A673 (cell line): ENCODE measurements around the gene MAP3K13. TPM values are rescaled to one million over a fixed set of nuclear protein-coding genes. Genes with fewer than 3 reads are reported as not detected.

Experiments
- BruUV-seq: library from RNA; stranded (reverse); fragments of 400-500 nt; replicated peaks from 2 replicates; lab custom pipeline; 2021; lab: Mats Ljungman, UMichigan
- CTCF ChIA-PET: fragments of 300-600 bp; sonication (Branson Sonifier 250); formaldehyde crosslinking; loops from one replicate; lab custom pipeline; 2022; ENCODE audit warnings: antibody characterized with exemption; lab: Charles Lee
- POLR2A ChIA-PET: fragments of 300-600 bp; sonication (Branson Sonifier 250); formaldehyde crosslinking; loops from one replicate; lab custom pipeline; 2022; ENCODE audit warnings: antibody characterized with exemption; ENCODE audit not compliant: low non-redundant PET; lab: Charles Lee
- DNase-seq: peaks from one replicate; pipeline ENCODE4 v3.0.0-alpha.2; 2015; ENCODE audit warnings: low spot score
- H3K27ac ChIP-seq: fragments of 200-600 bp; sonication (generic); 2 replicates; pipeline ENCODE4 v1.5.1; 2016; ENCODE audit warnings: mixed run types, low read depth, mild to moderate bottlenecking, mixed read lengths, antibody characterized with exemption, low read length; ENCODE audit not compliant: poor library complexity, severe bottlenecking
- H3K27me3 ChIP-seq: fragments of 200-600 bp; sonication (generic); replicated peaks from 2 replicates; pipeline ENCODE4 v1.6.1; 2017; ENCODE audit warnings: mixed run types, low read depth, mild to moderate bottlenecking, mixed read lengths, antibody characterized with exemption, low read length; ENCODE audit not compliant: insufficient read depth, poor library complexity
- H3K36me3 ChIP-seq: fragments of 200-600 bp; sonication (generic); 2 replicates; pipeline ENCODE4 v1.6.1; 2016; ENCODE audit warnings: mixed run types, mild to moderate bottlenecking, mixed read lengths, antibody characterized with exemption, low read length; ENCODE audit not compliant: insufficient read depth, poor library complexity, severe bottlenecking
- H3K4me1 ChIP-seq: fragments of 200-600 bp; sonication (generic); 2 replicates; pipeline ENCODE4 v1.6.1; 2017; ENCODE audit warnings: mixed run types, mild to moderate bottlenecking, mixed read lengths, antibody characterized with exemption, low read length; ENCODE audit not compliant: insufficient read depth, poor library complexity, severe bottlenecking
- H3K4me3 ChIP-seq: fragments of 200-600 bp; sonication (generic); 2 replicates; pipeline ENCODE4 v1.5.1; 2016; ENCODE audit warnings: low read depth, mixed run types, mild to moderate bottlenecking, mixed read lengths, low read length; ENCODE audit not compliant: poor library complexity, severe bottlenecking
- H3K9me3 ChIP-seq: fragments of 200-600 bp; sonication (generic); 2 replicates; pipeline ENCODE4 v1.6.1; 2016; ENCODE audit warnings: mixed run types, low read depth, mild to moderate bottlenecking, mixed read lengths, antibody characterized with exemption, low read length; ENCODE audit not compliant: poor library complexity, severe bottlenecking
- EZH2 ChIP-seq: fragments of 200-600 bp; sonication (generic); IDR thresholded peaks from 2 replicates; pipeline ENCODE4 v1.6.1; 2017; ENCODE audit warnings: borderline replicate concordance, low read depth, mild to moderate bottlenecking, mixed read lengths, antibody characterized with exemption, low read length; ENCODE audit not compliant: poor library complexity, severe bottlenecking
- intact Hi-C: fragments of 100-400 bp; cut with micrococcal nuclease; formaldehyde crosslinking; loops from one replicate; pipeline ENCODE4 v1.10.0; 2022; ENCODE audit not compliant: unreplicated experiment
- total RNA-seq: library from RNA; stranded (reverse); gene quantifications from 2 replicates; pipeline ENCODE4 v1.2.3, GENCODE V29; 2021
- TF ChIP-seq, protein P1 (sequence below): fragments of 300-800, 200-600 bp; sonication (generic); conservative IDR thresholded peaks from 2 replicates; pipeline ENCODE4 v1.5.1; 2017; ENCODE audit warnings: low read depth, mild to moderate bottlenecking, antibody characterized with exemption, low read length, moderate library complexity, mixed read lengths

Gene MAP3K13
- total RNA-seq, 1 experiment from 2014 or later: 26.8 TPM

DNA sequence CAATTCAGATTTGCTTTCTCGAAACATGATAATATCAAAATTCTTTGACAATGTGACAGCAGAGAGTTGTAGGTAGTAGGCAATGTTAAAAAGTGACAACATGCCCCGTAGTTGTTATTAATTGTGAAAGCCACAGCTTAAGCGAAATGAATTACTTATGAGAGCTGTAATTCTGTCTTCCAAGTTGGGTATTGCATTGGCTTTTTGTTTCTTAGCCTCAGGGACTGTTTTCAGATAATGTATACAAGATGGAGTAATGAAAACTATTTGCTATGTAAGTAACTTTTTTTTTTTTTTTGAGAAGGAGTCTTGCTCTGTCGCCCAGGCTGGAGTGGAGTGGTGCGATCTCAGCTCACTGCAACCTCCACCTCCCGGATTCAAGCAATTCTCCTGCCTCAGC, 43.1 kb upstream of the MAP3K13 start:
- no peaks in the 10 kb centered on the region for H3K9me3 ChIP-seq
- DNase-seq: no peak
- H3K4me3 ChIP-seq: no peak overlapping the region
- no TSS peak for BruUV-seq
- intact Hi-C loops: no loop called here
- no peaks in the 10 kb centered on the region for H3K4me1 ChIP-seq
- CTCF ChIA-PET: no interaction called here
- H3K27ac ChIP-seq: no peak overlapping the region
- POLR2A ChIA-PET: no interaction called here
- H3K27me3 ChIP-seq: no peaks in the 10 kb centered on the region
- TF ChIP-seq EZH2: no peak
- TF ChIP-seq, protein P1, sequence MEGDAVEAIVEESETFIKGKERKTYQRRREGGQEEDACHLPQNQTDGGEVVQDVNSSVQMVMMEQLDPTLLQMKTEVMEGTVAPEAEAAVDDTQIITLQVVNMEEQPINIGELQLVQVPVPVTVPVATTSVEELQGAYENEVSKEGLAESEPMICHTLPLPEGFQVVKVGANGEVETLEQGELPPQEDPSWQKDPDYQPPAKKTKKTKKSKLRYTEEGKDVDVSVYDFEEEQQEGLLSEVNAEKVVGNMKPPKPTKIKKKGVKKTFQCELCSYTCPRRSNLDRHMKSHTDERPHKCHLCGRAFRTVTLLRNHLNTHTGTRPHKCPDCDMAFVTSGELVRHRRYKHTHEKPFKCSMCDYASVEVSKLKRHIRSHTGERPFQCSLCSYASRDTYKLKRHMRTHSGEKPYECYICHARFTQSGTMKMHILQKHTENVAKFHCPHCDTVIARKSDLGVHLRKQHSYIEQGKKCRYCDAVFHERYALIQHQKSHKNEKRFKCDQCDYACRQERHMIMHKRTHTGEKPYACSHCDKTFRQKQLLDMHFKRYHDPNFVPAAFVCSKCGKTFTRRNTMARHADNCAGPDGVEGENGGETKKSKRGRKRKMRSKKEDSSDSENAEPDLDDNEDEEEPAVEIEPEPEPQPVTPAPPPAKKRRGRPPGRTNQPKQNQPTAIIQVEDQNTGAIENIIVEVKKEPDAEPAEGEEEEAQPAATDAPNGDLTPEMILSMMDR: no peak
- no peaks in the 10 kb centered on the region for H3K36me3 ChIP-seq

DNA sequence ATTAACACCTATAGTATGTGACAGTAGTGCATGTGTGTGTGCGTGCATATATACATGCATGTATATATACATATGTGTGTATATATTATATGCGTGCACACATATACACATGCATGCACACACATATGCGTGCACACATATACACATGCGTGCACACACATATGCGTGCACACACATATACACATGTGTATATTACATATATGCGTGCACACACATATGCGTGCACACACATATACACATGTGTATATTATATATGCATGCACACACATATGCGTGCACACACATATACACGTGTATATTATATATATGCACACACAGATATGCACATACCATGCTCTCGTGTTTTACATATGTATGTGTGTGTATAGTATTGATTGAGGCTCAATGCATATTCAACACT, 42.0 kb upstream of the MAP3K13 start:
- DNase-seq: no peak
- H3K4me3 ChIP-seq: no peak overlapping the region
- ChIA-PET POLR2A (no interaction called here), CTCF (no interaction called here)
- intact Hi-C loops: no loop called here
- H3K27me3 ChIP-seq: no peaks in the 10 kb centered on the region
- H3K4me1 ChIP-seq: no peaks in the 10 kb centered on the region
- H3K27ac ChIP-seq: no peak overlapping the region
- no peaks in the 10 kb centered on the region for H3K36me3 ChIP-seq
- no peak for TF ChIP-seq EZH2
- TF ChIP-seq, protein P1: no peak
- H3K9me3 ChIP-seq: no peaks in the 10 kb centered on the region
- no TSS peak for BruUV-seq

DNA sequence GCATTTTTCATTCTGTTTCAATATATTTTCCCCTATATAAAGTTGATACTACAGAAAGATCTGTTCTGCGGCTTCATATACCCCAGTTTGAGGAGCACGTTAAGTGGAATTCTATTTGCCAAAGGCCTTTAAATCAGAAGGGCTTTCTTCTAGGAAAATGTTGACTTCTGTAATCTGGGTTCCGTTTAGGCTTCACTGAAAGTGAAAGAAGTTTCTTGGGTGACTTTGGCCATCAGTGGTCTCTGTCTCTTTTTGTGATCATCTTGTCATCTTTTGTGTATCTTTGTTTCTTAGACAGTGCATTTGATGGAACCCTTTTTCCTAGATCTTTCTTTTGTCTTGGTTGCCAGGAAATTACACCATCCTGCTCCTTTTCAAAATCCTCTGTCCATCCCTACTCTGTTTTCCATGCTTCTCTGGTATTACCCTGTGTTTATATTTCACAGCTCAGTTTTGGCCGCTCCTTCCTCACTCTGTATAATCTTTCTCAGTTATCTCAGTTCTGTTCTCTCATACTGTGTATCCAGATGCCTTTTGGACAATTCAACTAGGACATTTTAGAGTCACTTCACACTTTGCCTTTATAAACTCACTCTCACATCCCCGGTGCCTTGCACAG, 40.7 kb upstream of the MAP3K13 start:
- no peak for DNase-seq
- no peak overlapping the region for H3K27ac ChIP-seq
- no peaks in the 10 kb centered on the region for H3K27me3 ChIP-seq
- H3K9me3 ChIP-seq: no peaks in the 10 kb centered on the region
- H3K36me3 ChIP-seq: no peaks in the 10 kb centered on the region
- no peak overlapping the region for H3K4me3 ChIP-seq
- no TSS peak for BruUV-seq
- intact Hi-C loops: no loop called here
- TF ChIP-seq, protein P1: no peak
- no peak for TF ChIP-seq EZH2
- H3K4me1 ChIP-seq: no peaks in the 10 kb centered on the region
- CTCF ChIA-PET: no interaction called here
- POLR2A ChIA-PET: no interaction called here
